DMS53 treated with DMSO at 0.1 percent for 48 hours (cell line): ENCODE data around the gene GFER.
"Not testable (repeated sequence)": the region's sequence is repeated elsewhere in the genome, so short reads cannot be mapped to it uniquely, and the experiment has no call there.

ENCODE experiments used
- DNase-seq: peaks from one replicate; lab custom pipeline; 2025; ENCODE audit not compliant: unreplicated experiment; lab: John Stamatoyannopoulos, UW

Gene GFER

GRCh38 chr16:1983544-1984346, at the start of gene GFER:
TSS of gene GFER (plus strand) at chr16:1984193. CDS start at chr16:1984219, 26 bp downstream.
- peak; percentile 70 for DNase-seq

GRCh38 chr16:1936945-1937479, 47.0 kb upstream of the GFER start:
- DNase-seq, result no peak

GRCh38 chr16:1938316-1938715, 45.7 kb upstream of the GFER start:
- no peak for DNase-seq

GRCh38 chr16:1938910-1939309, 45.1 kb upstream of the GFER start:
- no peak for DNase-seq

- DNase-seq, result not testable (repeated sequence)
These were observed 44.2 kb upstream of the GFER start for GRCh38 chr16:1939833-1940232.

GRCh38 chr16:1940273-1941161, 43.5 kb upstream of the GFER start:
- peak; percentile 61 for DNase-seq

GRCh38 chr16:1941162-1942046, 42.6 kb upstream of the GFER start:
- peak; percentile 50 for DNase-seq

GRCh38 chr16:1942047-1942809, 41.8 kb upstream of the GFER start:
- DNase-seq, result no peak

- peak; percentile 94 for DNase-seq
These were observed 40.9 kb upstream of the GFER start, which contains the start of gene MSRB1 for GRCh38 chr16:1942810-1943726. TSS of gene MSRB1 (minus strand) at chr16:1943199. CDS start at chr16:1943156, 43 bp downstream.

GRCh38 chr16:1944612-1945199, 39.3 kb upstream of the GFER start:
- no peak for DNase-seq

- DNase-seq, result no peak
These were observed 38.2 kb upstream of the GFER start for GRCh38 chr16:1945559-1946391.

- no peak for DNase-seq
These were observed 37.3 kb upstream of the GFER start for GRCh38 chr16:1946495-1947368.

- no peak for DNase-seq
These were observed 36.7 kb upstream of the GFER start for GRCh38 chr16:1947369-1947670.

- DNase-seq, result no peak
These were observed 34.5 kb upstream of the GFER start for GRCh38 chr16:1949507-1949906.

- no peak for DNase-seq
These were observed 33.9 kb upstream of the GFER start for GRCh38 chr16:1950047-1950446.

GRCh38 chr16:1950559-1950958, 33.4 kb upstream of the GFER start:
- no peak for DNase-seq

GRCh38 chr16:1953734-1954133, 30.3 kb upstream of the GFER start:
- no peak for DNase-seq
